CD14-positive monocyte (primary cell): ENCODE data around the gene NOP9. TPM values are rescaled to one million over a fixed set of nuclear protein-coding genes. Genes with fewer than 3 reads are reported as not detected.
A peak's percentile ranks its signal among the peaks of the same experiment; 100 is the strongest.

Source experiments
- DNase-seq, 3 donors: peaks; one replicate each; pipeline ENCODE4 v3.0.0-alpha.2; 2011 to 2022
- H2AFZ ChIP-seq: 2 replicates; pipeline ENCODE4 v1.6.0; 2012; ENCODE audit warnings: mild to moderate bottlenecking, low read depth, low read length, inconsistent platforms; ENCODE audit not compliant: insufficient read depth, poor library complexity, severe bottlenecking
- H3K27ac ChIP-seq, 2 donors: 1 replicate in 1 of 2; 2 replicates in 1 of 2; pipeline ENCODE4 v1.5.1; 2012 to 2013; ENCODE audit warnings: low read length in 2 of 2, control low read depth in 1 of 2, inconsistent platforms in 1 of 2, low read depth in 1 of 2, mild to moderate bottlenecking in 1 of 2
- H3K27me3 ChIP-seq, 2 donors: one replicate each; pipeline versions ENCODE4 v1.6.0 to v1.6.1; 2011 to 2013; ENCODE audit warnings: low read length in 2 of 2; ENCODE audit not compliant: control insufficient read depth in 2 of 2, insufficient read depth in 2 of 2
- H3K36me3 ChIP-seq, 2 donors: replicated peaks in 1 of 2; 1 replicate in 1 of 2; 2 replicates in 1 of 2; pipeline versions ENCODE4 v1.5.1 to v1.6.1; 2012 to 2013; ENCODE audit warnings: low read length in 2 of 2, control low read depth in 1 of 2, inconsistent platforms in 1 of 2, mild to moderate bottlenecking in 1 of 2; ENCODE audit not compliant: insufficient read depth in 2 of 2, control insufficient read depth in 1 of 2
- H3K4me1 ChIP-seq, 2 donors: 1 replicate in 1 of 2; 2 replicates in 1 of 2; pipeline versions ENCODE4 v1.5.1 to v1.6.1; 2012 to 2013; ENCODE audit warnings: low read length in 2 of 2, control low read depth in 1 of 2, inconsistent platforms in 1 of 2, mild to moderate bottlenecking in 1 of 2, moderate library complexity in 1 of 2; ENCODE audit not compliant: insufficient read depth in 2 of 2, control insufficient read depth in 1 of 2
- H3K4me2 ChIP-seq: replicated peaks from 2 replicates; pipeline ENCODE3; 2012; ENCODE audit warnings: low read length, moderate library complexity, mild to moderate bottlenecking; ENCODE audit not compliant: poor library complexity, severe bottlenecking; ENCODE audit errors: extremely low read depth
- H3K4me3 ChIP-seq, 3 experiments: fragments of 200-600 bp in 1 of 3; sonication (generic) in 1 of 3; replicated peaks in 1 of 3; 1 replicate in 2 of 3; 2 replicates in 1 of 3; pipeline ENCODE4 v1.5.1; 2011 to 2013; ENCODE audit warnings: low read length in 3 of 3, mild to moderate bottlenecking in 3 of 3, control low read depth in 2 of 3, low read depth in 2 of 3, inconsistent platforms in 1 of 3, moderate library complexity in 1 of 3
- H3K79me2 ChIP-seq: 2 replicates; pipeline ENCODE4 v1.6.0; 2012; ENCODE audit warnings: mild to moderate bottlenecking, control low read depth, inconsistent platforms, low read length, moderate library complexity; ENCODE audit not compliant: insufficient read depth
- H3K9ac ChIP-seq: 2 replicates; pipeline ENCODE4 v1.6.0; 2017; ENCODE audit warnings: low read length, mild to moderate bottlenecking; ENCODE audit not compliant: insufficient read depth, poor library complexity, severe bottlenecking
- H3K9me3 ChIP-seq, 2 donors: replicated peaks in 1 of 2; 1 replicate in 1 of 2; 2 replicates in 1 of 2; pipeline versions ENCODE4 v1.5.1 to v1.6.1; 2012 to 2013; ENCODE audit warnings: low read length in 2 of 2, control low read depth in 1 of 2; ENCODE audit not compliant: control insufficient read depth in 1 of 2, insufficient read depth in 1 of 2
- H4K20me1 ChIP-seq: 2 replicates; pipeline ENCODE4 v1.6.0; 2012; ENCODE audit warnings: mild to moderate bottlenecking, low read length, control low read depth, moderate library complexity; ENCODE audit not compliant: insufficient read depth
- H3K27ac Mint-ChIP-seq, 7 donors: one replicate each; pipeline ENCODE4 v1.8.0; 2020; ENCODE audit warnings: mild to moderate bottlenecking in 7 of 7, mixed read lengths in 7 of 7, moderate library complexity in 6 of 7, inconsistent platforms in 2 of 7
- H3K27me3 Mint-ChIP-seq, 3 donors: one replicate each; pipeline ENCODE4 v1.8.0; 2021 to 2022; ENCODE audit warnings: low read depth in 3 of 3, mild to moderate bottlenecking in 3 of 3, mixed read lengths in 3 of 3, moderate library complexity in 3 of 3, inconsistent platforms in 1 of 3
- H3K36me3 Mint-ChIP-seq, 2 donors: one replicate each; pipeline ENCODE4 v1.8.0; 2020; ENCODE audit warnings: mixed read lengths in 2 of 2, inconsistent platforms in 1 of 2, mild to moderate bottlenecking in 1 of 2
- H3K4me1 Mint-ChIP-seq: one replicate; pipeline ENCODE4 v1.8.0; 2020; ENCODE audit warnings: mild to moderate bottlenecking, mixed read lengths
- H3K4me3 Mint-ChIP-seq, 2 donors: one replicate each; pipeline ENCODE4 v1.8.0; 2020; ENCODE audit warnings: mild to moderate bottlenecking in 2 of 2, mixed read lengths in 2 of 2, moderate library complexity in 1 of 2
- H3K9me3 Mint-ChIP-seq, 7 donors: one replicate each; pipeline ENCODE4 v1.8.0; 2020 to 2022; ENCODE audit warnings: mixed read lengths in 7 of 7, mild to moderate bottlenecking in 6 of 7, moderate library complexity in 6 of 7, inconsistent platforms in 2 of 7
- CTCF ChIP-seq: fragments of 200-600 bp; IDR thresholded peaks from one replicate; pipeline ENCODE4 v1.8.0; 2022; ENCODE audit warnings: antibody characterized with exemption, mild to moderate bottlenecking
- WGBS: methylation state at CpG from one replicate; pipeline ENCODE4 v1.1.5; 2013; ENCODE audit warnings: missing lambda C conversion rate; ENCODE audit not compliant: insufficient coverage; 5-methylcytosine and 5-hydroxymethylcytosine counted together
- intact Hi-C, 2 donors: fragments of 100-400 bp; cut with micrococcal nuclease; formaldehyde crosslinking; loops; one replicate each; pipeline versions ENCODE4 v1.15.0 to v1.15.1; 2023
- polyA plus RNA-seq, 3 donors: library from polyadenylated mRNA; depleted of rRNA in 1 of 3; unstranded in 2 of 3; stranded (reverse) in 1 of 3; fragments of 300-500 nt in 2 of 3; fragments of >200 nt in 1 of 3; fragmentation: Illumina TruSeq in 2 of 3; gene quantifications; 1 replicate in 2 of 3; 2 replicates in 1 of 3; pipeline ENCODE4 v1.2.3, GENCODE V29; 2012 to 2021
- small RNA-seq: library from RNA; depleted of rRNA; stranded (forward); fragments of <200 nt; gene quantifications from one replicate; pipeline ENCODE3, GENCODE V24; 2012; ENCODE audit warnings: low read depth; ENCODE audit not compliant: insufficient read length

Gene NOP9
- polyA plus RNA-seq, 3 donors: 1.2 to 16.6 (median 1.3) TPM

- no CpG with 5 or more reads among the region's 7 CpGs for WGBS
- peaks cover 2 to 14% (median 11%) of the 10 kb centered on the region in 3 donors for H3K27me3 Mint-ChIP-seq
Measured at GRCh38 chr14:24355009-24355408, 55.4 kb downstream of the NOP9 start.

GRCh38 chr14:24356208-24356607, 56.6 kb downstream of the NOP9 start:
- Histone ChIP-seq H4K20me1 (no peaks in the 10 kb centered on the region), H3K4me1 (peaks cover 11 to 13% of the 10 kb centered on the region in 2 donors), H3K4me2 (no peak overlapping the region), H3K9me3 (no peaks in the 10 kb centered on the region), H3K79me2 (no peaks in the 10 kb centered on the region), H3K9ac (no peak overlapping the region), H3K27ac (no peak overlapping the region), H3K4me3 (no peak overlapping the region), H3K36me3 (no peaks in the 10 kb centered on the region), H2AFZ (no peak overlapping the region), H3K27me3 (no peaks in the 10 kb centered on the region)
- DNase-seq: no peak
- Mint-ChIP-seq H3K9me3 (no peaks in the 10 kb centered on the region), H3K27ac (no peak overlapping the region), H3K27me3 (peaks cover 1 to 9% (median 3%) of the 10 kb centered on the region in 3 donors), H3K4me1 (peaks cover 18% of the 10 kb centered on the region), H3K36me3 (no peaks in the 10 kb centered on the region), H3K4me3 (no peak overlapping the region)
- 94% methylated on average over 3 of the region's 4 CpGs for WGBS
- TF ChIP-seq CTCF: no peak
- intact Hi-C loops: no loop called here

More at GRCh38 chr14:24355009-24355408, 55.4 kb downstream of the NOP9 start:
- H3K4me2 ChIP-seq: no peak overlapping the region
- DNase-seq: no peak
- peak overlapping the region in 1 of 7 donors; percentile 45 for H3K27ac Mint-ChIP-seq
- H3K9ac ChIP-seq: no peak overlapping the region
- no peaks in the 10 kb centered on the region for H4K20me1 ChIP-seq
- peaks cover 0 to 1% (median 0%) of the 10 kb centered on the region in 7 donors for H3K9me3 Mint-ChIP-seq
- H3K9me3 ChIP-seq: no peaks in the 10 kb centered on the region
- no peak overlapping the region for H3K4me3 ChIP-seq
- H2AFZ ChIP-seq: no peak overlapping the region
- H3K4me3 Mint-ChIP-seq: no peak overlapping the region
- H3K4me1 ChIP-seq: peaks cover 11 to 13% of the 10 kb centered on the region in 2 donors
- H3K36me3 Mint-ChIP-seq: no peaks in the 10 kb centered on the region
- no peaks in the 10 kb centered on the region for H3K36me3 ChIP-seq
- H3K27ac ChIP-seq: no peak overlapping the region
- no peaks in the 10 kb centered on the region for H3K27me3 ChIP-seq
- no peaks in the 10 kb centered on the region for H3K79me2 ChIP-seq
- H3K4me1 Mint-ChIP-seq: peaks cover 16% of the 10 kb centered on the region
- intact Hi-C loops: no loop called here
- no peak for TF ChIP-seq CTCF

Small RNA genes lying within 50 kb of the gene (small RNA-seq; reads per million reads assigned to genes)
- not detected for gene RF00026

Other genes starting within 250 kb of the NOP9 start
- 1 to 10 TPM in 1 of 3 donors, not detected in 2; 1.0 TPM for gene CARMIL3, start 247.8 kb upstream of the NOP9 start, polyA plus RNA-seq
- not detected for gene CPNE6, start 228.3 kb upstream of the NOP9 start, polyA plus RNA-seq
- gene PCK2, start 205.5 kb upstream of the NOP9 start, polyA plus RNA-seq: 10 to 100 TPM; 29.9 to 34.2 (median 31.3) TPM
- gene DCAF11, start 185.1 kb upstream of the NOP9 start, polyA plus RNA-seq: 10 to 100 TPM; 45.6 to 56.6 (median 48.8) TPM
- gene NRL, start 184.9 kb upstream of the NOP9 start, polyA plus RNA-seq: 1 to 10 TPM; 1.1 to 1.5 (median 1.3) TPM
- gene FITM1, start 169.2 kb upstream of the NOP9 start, polyA plus RNA-seq: 1 to 10 TPM in 1 of 3 donors, not detected in 2; 2.1 TPM
- 100 to 1,000 TPM; 435 to 759 (median 729) TPM for gene PSME1, start 163.7 kb upstream of the NOP9 start, polyA plus RNA-seq
- 1 to 10 TPM; 6.4 to 9.4 (median 8.5) TPM for gene EMC9, start 158.3 kb upstream of the NOP9 start, polyA plus RNA-seq
- gene PSME2, start 153.2 kb upstream of the NOP9 start, polyA plus RNA-seq: 100 to 1,000 TPM; 237 to 593 (median 579) TPM
- gene RNF31, start 152.4 kb upstream of the NOP9 start, polyA plus RNA-seq: 10 to 100 TPM; 30.7 to 63.2 (median 36.8) TPM
- gene IRF9, start 138.6 kb upstream of the NOP9 start, polyA plus RNA-seq: 100 to 1,000 TPM in 1 of 3 donors, 10 to 100 TPM in 2; 44.7 to 208 (median 56.0) TPM
- gene REC8, start 127.8 kb upstream of the NOP9 start, polyA plus RNA-seq: 10 to 100 TPM in 1 of 3 donors, 1 to 10 TPM in 2; 1.4 to 46.4 (median 2.3) TPM
- gene IPO4, start 111.0 kb upstream of the NOP9 start, polyA plus RNA-seq: 10 to 100 TPM in 1 of 3 donors, 1 to 10 TPM in 2; 4.1 to 14.2 (median 4.3) TPM
- 10 to 100 TPM; 14.6 to 56.0 (median 51.1) TPM for gene TM9SF1, start 104.4 kb upstream of the NOP9 start, polyA plus RNA-seq
- gene TSSK4, start 94.2 kb upstream of the NOP9 start, polyA plus RNA-seq: under 1 TPM in 2 of 3 donors, not detected in 1; 0.07 to 0.13 TPM
- gene CHMP4A, start 86.4 kb upstream of the NOP9 start, polyA plus RNA-seq: 100 to 1,000 TPM in 2 of 3 donors, 10 to 100 TPM in 1; 99.0 to 128 (median 102) TPM
- 10 to 100 TPM; 17.5 to 49.6 (median 37.5) TPM for gene MDP1, start 83.8 kb upstream of the NOP9 start, polyA plus RNA-seq
- gene NEDD8, start 67.5 kb upstream of the NOP9 start, polyA plus RNA-seq: 100 to 1,000 TPM; 164 to 335 (median 306) TPM
- 10 to 100 TPM; 84.4 to 84.7 (median 84.5) TPM for gene GMPR2, start 66.9 kb upstream of the NOP9 start, polyA plus RNA-seq
- gene TINF2, start 57.2 kb upstream of the NOP9 start, polyA plus RNA-seq: 100 to 1,000 TPM in 2 of 3 donors, 10 to 100 TPM in 1; 63.6 to 151 (median 137) TPM
- 1 to 10 TPM in 1 of 3 donors, not detected in 2; 7.8 TPM for gene TGM1, start 36.7 kb upstream of the NOP9 start, polyA plus RNA-seq
- gene RABGGTA, start 28.3 kb upstream of the NOP9 start, polyA plus RNA-seq: 100 to 1,000 TPM in 1 of 3 donors, 10 to 100 TPM in 2; 34.5 to 125 (median 35.4) TPM
- 10 to 100 TPM; 31.6 to 49.4 (median 48.8) TPM for gene DHRS1, start 70 bp upstream of the NOP9 start, polyA plus RNA-seq
- 100 to 1,000 TPM in 1 of 3 donors, 10 to 100 TPM in 2; 36.4 to 126 (median 63.8) TPM for gene CIDEB, start 8.1 kb downstream of the NOP9 start, polyA plus RNA-seq
- 10 to 100 TPM in 1 of 3 donors, 1 to 10 TPM in 2; 2.7 to 25.1 (median 2.9) TPM for gene LTB4R2, start 10.3 kb downstream of the NOP9 start, polyA plus RNA-seq
- gene LTB4R, start 11.7 kb downstream of the NOP9 start, polyA plus RNA-seq: 10 to 100 TPM; 51.5 to 98.5 (median 87.3) TPM
- 10 to 100 TPM in 1 of 3 donors, under 1 TPM in 2; 0.69 to 11.9 (median 0.70) TPM for gene ADCY4, start 35.2 kb downstream of the NOP9 start, polyA plus RNA-seq
- 10 to 100 TPM; 11.7 to 69.6 (median 11.8) TPM for gene RIPK3, start 40.1 kb downstream of the NOP9 start, polyA plus RNA-seq
- not detected for gene NFATC4, start 68.3 kb downstream of the NOP9 start, polyA plus RNA-seq
- gene NYNRIN, start 99.2 kb downstream of the NOP9 start, polyA plus RNA-seq: under 1 TPM; 0.18 to 0.84 (median 0.40) TPM
- gene CBLN3, start 129.8 kb downstream of the NOP9 start, polyA plus RNA-seq: 1 to 10 TPM in 1 of 3 donors, under 1 TPM in 1, not detected in 1; 0.07 to 1.1 TPM
- 10 to 100 TPM; 12.4 to 39.8 (median 16.0) TPM for gene KHNYN, start 130.1 kb downstream of the NOP9 start, polyA plus RNA-seq
- gene SDR39U1, start 142.9 kb downstream of the NOP9 start, polyA plus RNA-seq: 100 to 1,000 TPM in 1 of 3 donors, 10 to 100 TPM in 2; 37.3 to 110 (median 39.2) TPM
- gene CMA1, start 208.4 kb downstream of the NOP9 start, polyA plus RNA-seq: not detected